SH-SY5Y (cell line): ENCODE measurements around the gene NLK.

Experiments used
- GATA2 ChIP-seq: IDR thresholded peaks from 2 replicates; pipeline ENCODE4 v1.6.1; 2011; ENCODE audit warnings: mild to moderate bottlenecking, low read depth, low read length
- GATA3 ChIP-seq: IDR thresholded peaks from 2 replicates; pipeline ENCODE4 v1.6.1; 2011; ENCODE audit warnings: low read depth, mild to moderate bottlenecking, low read length, moderate library complexity

DNA sequence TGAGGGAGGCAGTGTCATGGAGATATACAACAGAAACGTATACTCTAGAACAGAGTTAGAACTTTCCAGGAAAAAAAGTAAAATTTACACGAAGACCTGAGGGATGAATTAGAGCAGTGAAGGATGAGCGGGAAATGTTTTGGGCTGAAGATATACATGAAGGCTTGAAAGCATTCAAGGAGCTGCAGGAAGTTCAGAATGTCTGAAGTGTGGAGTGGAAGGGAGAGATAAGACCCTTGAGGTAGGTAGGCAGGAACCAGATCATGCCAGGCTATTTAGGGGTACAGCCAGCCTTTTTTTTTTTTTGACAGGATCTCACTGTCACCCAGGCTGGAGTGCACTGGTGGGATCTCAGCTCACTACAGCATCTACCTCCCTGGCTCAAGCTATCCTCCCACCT is 3.2 kb upstream of the NLK start:
- TF ChIP-seq GATA3: no peak
- no peak for TF ChIP-seq GATA2
